HepG2 (cell line): Measurements from ENCODE around the gene STX4. TPM values are rescaled to one million over a fixed set of nuclear protein-coding genes. Genes with fewer than 3 reads are reported as not detected.

Experiments used
- CBX1 ChIP-seq: IDR thresholded peaks from one replicate; pipeline ENCODE4 v1.6.1; 2016; ENCODE audit warnings: antibody characterized with exemption, low read depth
- EZH2 ChIP-seq: conservative IDR thresholded peaks from 2 replicates; pipeline ENCODE4 v1.6.1; 2012; ENCODE audit warnings: mild to moderate bottlenecking, low read depth, low read length, moderate library complexity
- FIP1L1 ChIP-seq: fragments of 200-400 bp; formaldehyde crosslinking; IDR thresholded peaks from 2 replicates; pipeline ENCODE4 v1.6.1; 2018; ENCODE audit warnings: low read depth, mild to moderate bottlenecking, low read length, moderate library complexity, borderline replicate concordance; ENCODE audit not compliant: insufficient read depth
- HHEX ChIP-seq: IDR thresholded peaks from 2 replicates; pipeline ENCODE4 v1.6.1; 2016; ENCODE audit warnings: control low read depth
- HNRNPL ChIP-seq: fragments of 200-400 bp; formaldehyde crosslinking; IDR thresholded peaks from 2 replicates; pipeline ENCODE4 v1.6.1; 2017; ENCODE audit warnings: mild to moderate bottlenecking, low read depth, low read length
- PAWR ChIP-seq: sonication (generic); formaldehyde crosslinking; IDR thresholded peaks from 2 replicates; pipeline ENCODE4 v1.4.0; 2020; ENCODE audit warnings: missing genetic modification reagents, mild to moderate bottlenecking, borderline replicate concordance
- PITX1 ChIP-seq: sonication (generic); formaldehyde crosslinking; IDR thresholded peaks from 2 replicates; pipeline ENCODE4 v1.5.1; 2020; ENCODE audit warnings: mild to moderate bottlenecking, missing genetic modification reagents
- PLRG1 ChIP-seq: fragments of 450-650 bp; conservative IDR thresholded peaks from 2 replicates; pipeline ENCODE4 v1.6.1; 2016
- SAFB2 ChIP-seq: sonication (generic); formaldehyde crosslinking; IDR thresholded peaks from 2 replicates; pipeline ENCODE4 v1.5.1; 2020; ENCODE audit warnings: missing genetic modification reagents, low read depth, mild to moderate bottlenecking, borderline replicate concordance
- SMAD3 ChIP-seq: sonication (generic); formaldehyde crosslinking; IDR thresholded peaks from 2 replicates; pipeline ENCODE4 v1.4.0; 2020; ENCODE audit warnings: missing genetic modification reagents
- TRIM22 ChIP-seq: fragments of 450-650 bp; IDR thresholded peaks from 2 replicates; pipeline ENCODE4 v1.6.1; 2017
- ZBTB20 ChIP-seq: sonication (generic); formaldehyde crosslinking; IDR thresholded peaks from 2 replicates; pipeline ENCODE4 v1.8.1; 2023; ENCODE audit warnings: missing genetic modification reagents, low read depth, mild to moderate bottlenecking, borderline replicate concordance
- ZBTB21 ChIP-seq: sonication (generic); formaldehyde crosslinking; IDR thresholded peaks from 2 replicates; pipeline ENCODE4 v1.4.0; 2020; ENCODE audit warnings: missing genetic modification reagents
- ZBTB42 ChIP-seq: sonication (generic); formaldehyde crosslinking; IDR thresholded peaks from 2 replicates; pipeline ENCODE4 v1.5.0; 2020; ENCODE audit warnings: mild to moderate bottlenecking, missing genetic modification reagents
- ZNF460 ChIP-seq: sonication (generic); formaldehyde crosslinking; IDR thresholded peaks from 2 replicates; pipeline ENCODE4 v1.5.1; 2020; ENCODE audit warnings: missing genetic modification reagents, mild to moderate bottlenecking, borderline replicate concordance
- ZNF589 ChIP-seq: sonication (generic); formaldehyde crosslinking; conservative IDR thresholded peaks from 2 replicates; pipeline ENCODE4 v1.8.0; 2022; ENCODE audit warnings: mild to moderate bottlenecking, moderate library complexity, missing genetic modification reagents
- ZNF770 ChIP-seq: sonication (generic); formaldehyde crosslinking; IDR thresholded peaks from 2 replicates; pipeline ENCODE4 v1.5.0; 2020; ENCODE audit warnings: mild to moderate bottlenecking, missing genetic modification reagents
- ZNF780A ChIP-seq: sonication (generic); formaldehyde crosslinking; IDR thresholded peaks from 2 replicates; pipeline ENCODE4 v1.8.0; 2022; ENCODE audit warnings: mild to moderate bottlenecking, missing genetic modification reagents, moderate library complexity
- ZNF788 ChIP-seq: sonication (generic); formaldehyde crosslinking; IDR thresholded peaks from 2 replicates; pipeline ENCODE4 v1.5.0; 2020; ENCODE audit warnings: mild to moderate bottlenecking, missing genetic modification reagents, borderline replicate concordance
- polyA plus RNA-seq, 8 experiments: library from polyadenylated mRNA; depleted of rRNA in 3 of 8; stranded (reverse) in 7 of 8; unstranded in 1 of 8; fragments of >200 nt; fragmentation: Illumina TruSeq in 4 of 8; extraction: Trizol in 4 of 8; gene quantifications; 2 replicates each; pipeline versions ENCODE4 v1.2.1 to v1.2.3, GENCODE V29; 2011 to 2016; ENCODE audit warnings: low read depth in 4 of 8, missing spikeins in 1 of 8, mixed read lengths in 1 of 8; ENCODE audit not compliant: insufficient read depth in 1 of 8
- total RNA-seq, 5 experiments: library from RNA; depleted of rRNA; stranded (reverse); fragments of >200 nt; fragmentation: Illumina TruSeq; extraction: Trizol; gene quantifications; 2 replicates each; pipeline ENCODE4 v1.2.3, GENCODE V29; 2016; ENCODE audit warnings: low read depth in 1 of 5
- TF ChIP-seq, protein P1 (sequence below): sonication (generic); formaldehyde crosslinking; IDR thresholded peaks from 2 replicates; pipeline ENCODE4 v1.8.0; 2022; ENCODE audit warnings: mild to moderate bottlenecking, missing genetic modification reagents, borderline replicate concordance
- TF ChIP-seq, protein P2 (sequence below): IDR thresholded peaks from 2 replicates; pipeline ENCODE4 v1.4.0; 2020; ENCODE audit warnings: mild to moderate bottlenecking, missing genetic modification reagents

STX4 gene
- total and polyA plus RNA-seq, 2 of the 13 experiments (the other 11 are each of a cell fraction or from before 2014, with no cell fraction given) = 29.2 to 34.6 TPM

DNA sequence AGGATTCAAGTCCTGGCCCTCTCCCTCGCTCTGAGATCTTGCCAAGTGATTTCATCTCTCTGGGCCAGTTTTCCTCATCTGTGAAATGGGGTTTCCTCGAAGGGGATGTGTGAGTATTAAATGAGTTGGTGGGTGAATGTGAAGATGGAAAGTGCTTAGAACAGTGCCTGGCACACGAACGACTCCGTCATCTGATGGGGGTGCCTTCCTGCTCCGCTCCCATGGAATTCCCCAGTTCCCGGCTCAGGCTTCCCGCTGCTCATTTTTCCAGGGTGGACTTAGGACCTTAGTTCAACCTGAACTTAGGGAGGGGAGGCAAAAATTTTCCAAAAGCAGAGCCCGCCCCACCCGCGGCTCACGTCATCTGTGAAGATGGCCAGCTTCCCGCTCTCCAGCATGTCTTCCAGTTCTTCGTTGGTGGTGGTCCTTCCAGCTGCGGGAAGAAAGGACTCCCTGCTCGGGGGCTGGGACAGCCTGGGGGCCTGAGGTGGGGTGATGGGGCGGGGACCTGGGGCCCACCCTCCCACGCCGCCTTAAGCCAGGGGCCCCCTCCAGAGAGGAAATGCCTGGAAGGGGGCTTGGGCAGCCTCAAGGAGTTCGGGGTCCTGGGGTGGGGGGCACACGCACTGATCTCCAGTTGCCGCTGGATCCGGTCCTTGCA, 36.9 kb upstream of the STX4 start (continued):
- TF ChIP-seq ZNF589 (CRISPR knock-in tag) (no peak), TRIM22 (no peak), SAFB2 (CRISPR knock-in tag) (no peak), HNRNPL (no peak), HHEX (CRISPR knock-in tag) (no peak), ZNF770 (CRISPR knock-in tag) (peak; percentile 52; the same call in 1 of the 2 replicates), ZNF788 (CRISPR knock-in tag) (no peak; the same call in 1 of the 2 replicates), PLRG1 (no peak), SMAD3 (CRISPR knock-in tag) (no peak), FIP1L1 (no peak), ZNF780A (no peak), ZBTB42 (CRISPR knock-in tag) (no peak; the same call in 1 of the 2 replicates), EZH2 (no peak), ZBTB21 (CRISPR knock-in tag) (peak; percentile 59; the same call in 1 of the 2 replicates), PAWR (no peak), PITX1 (CRISPR knock-in tag) (no peak), ZNF460 (peak; percentile 39; the same call in 1 of the 2 replicates), CBX1 (no peak), ZBTB20 (CRISPR knock-in tag) (no peak; the same call in 1 of the 2 replicates)
- TF ChIP-seq, protein P1, sequence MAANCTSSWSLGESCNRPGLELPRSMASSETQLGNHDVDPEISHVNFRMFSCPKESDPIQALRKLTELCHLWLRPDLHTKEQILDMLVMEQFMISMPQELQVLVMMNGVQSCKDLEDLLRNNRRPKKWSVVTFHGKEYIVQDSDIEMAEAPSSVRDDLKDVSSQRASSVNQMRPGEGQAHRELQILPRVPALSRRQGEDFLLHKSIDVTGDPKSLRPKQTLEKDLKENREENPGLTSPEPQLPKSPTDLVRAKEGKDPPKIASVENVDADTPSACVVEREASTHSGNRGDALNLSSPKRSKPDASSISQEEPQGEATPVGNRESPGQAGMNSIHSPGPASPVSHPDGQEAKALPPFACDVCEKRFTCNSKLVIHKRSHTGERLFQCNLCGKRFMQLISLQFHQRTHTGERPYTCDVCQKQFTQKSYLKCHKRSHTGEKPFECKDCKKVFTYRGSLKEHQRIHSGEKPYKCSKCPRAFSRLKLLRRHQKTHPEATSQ = 0 out of 2 replicates have a peak, but pooled peaks have one; percentile 42
- TF ChIP-seq, protein P2, sequence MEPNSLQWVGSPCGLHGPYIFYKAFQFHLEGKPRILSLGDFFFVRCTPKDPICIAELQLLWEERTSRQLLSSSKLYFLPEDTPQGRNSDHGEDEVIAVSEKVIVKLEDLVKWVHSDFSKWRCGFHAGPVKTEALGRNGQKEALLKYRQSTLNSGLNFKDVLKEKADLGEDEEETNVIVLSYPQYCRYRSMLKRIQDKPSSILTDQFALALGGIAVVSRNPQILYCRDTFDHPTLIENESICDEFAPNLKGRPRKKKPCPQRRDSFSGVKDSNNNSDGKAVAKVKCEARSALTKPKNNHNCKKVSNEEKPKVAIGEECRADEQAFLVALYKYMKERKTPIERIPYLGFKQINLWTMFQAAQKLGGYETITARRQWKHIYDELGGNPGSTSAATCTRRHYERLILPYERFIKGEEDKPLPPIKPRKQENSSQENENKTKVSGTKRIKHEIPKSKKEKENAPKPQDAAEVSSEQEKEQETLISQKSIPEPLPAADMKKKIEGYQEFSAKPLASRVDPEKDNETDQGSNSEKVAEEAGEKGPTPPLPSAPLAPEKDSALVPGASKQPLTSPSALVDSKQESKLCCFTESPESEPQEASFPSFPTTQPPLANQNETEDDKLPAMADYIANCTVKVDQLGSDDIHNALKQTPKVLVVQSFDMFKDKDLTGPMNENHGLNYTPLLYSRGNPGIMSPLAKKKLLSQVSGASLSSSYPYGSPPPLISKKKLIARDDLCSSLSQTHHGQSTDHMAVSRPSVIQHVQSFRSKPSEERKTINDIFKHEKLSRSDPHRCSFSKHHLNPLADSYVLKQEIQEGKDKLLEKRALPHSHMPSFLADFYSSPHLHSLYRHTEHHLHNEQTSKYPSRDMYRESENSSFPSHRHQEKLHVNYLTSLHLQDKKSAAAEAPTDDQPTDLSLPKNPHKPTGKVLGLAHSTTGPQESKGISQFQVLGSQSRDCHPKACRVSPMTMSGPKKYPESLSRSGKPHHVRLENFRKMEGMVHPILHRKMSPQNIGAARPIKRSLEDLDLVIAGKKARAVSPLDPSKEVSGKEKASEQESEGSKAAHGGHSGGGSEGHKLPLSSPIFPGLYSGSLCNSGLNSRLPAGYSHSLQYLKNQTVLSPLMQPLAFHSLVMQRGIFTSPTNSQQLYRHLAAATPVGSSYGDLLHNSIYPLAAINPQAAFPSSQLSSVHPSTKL (CRISPR knock-in tag) = peak; percentile 70
